Neural crest cell (in vitro differentiated cells): ENCODE results near the gene SP2. TPM values are rescaled to one million over a fixed set of nuclear protein-coding genes. Genes with fewer than 3 reads are reported as not detected.

Experiments
- DNase-seq: peaks from one replicate; pipeline ENCODE4 v3.0.0; 2021; ENCODE audit warnings: low read depth, mixed read lengths, low spot score
- H3K27ac Mint-ChIP-seq: one replicate; pipeline ENCODE4 v1.8.0; 2021; ENCODE audit warnings: mild to moderate bottlenecking, mixed read lengths; ENCODE audit not compliant: unreplicated experiment
- H3K27me3 Mint-ChIP-seq: 2 replicates; pipeline ENCODE4 v1.8.0; 2021; ENCODE audit warnings: low read depth, mild to moderate bottlenecking, mixed read lengths
- H3K36me3 Mint-ChIP-seq: 2 replicates; pipeline ENCODE4 v1.8.0; 2021; ENCODE audit warnings: low read depth, mild to moderate bottlenecking, mixed read lengths
- H3K4me1 Mint-ChIP-seq: 2 replicates; pipeline ENCODE4 v1.8.0; 2021; ENCODE audit warnings: mixed read lengths
- H3K4me3 Mint-ChIP-seq: one replicate; pipeline ENCODE4 v1.8.0; 2021; ENCODE audit warnings: mild to moderate bottlenecking, mixed read lengths
- H3K9me3 Mint-ChIP-seq: 2 replicates; pipeline ENCODE4 v1.8.0; 2021; ENCODE audit warnings: mixed read lengths
- total RNA-seq: library from RNA; stranded (reverse); gene quantifications from 2 replicates; pipeline ENCODE4 v1.2.1, GENCODE V29; 2021
- TF ChIP-seq, protein P1 (sequence below): fragments of 200-600 bp; sonication (generic); conservative IDR thresholded peaks from 2 replicates; pipeline ENCODE4 v1.5.0; 2021; ENCODE audit warnings: antibody characterized with exemption, mild to moderate bottlenecking

SP2 gene
- total RNA-seq, 1 donor from 2014 or later: 22.4 TPM

DNA sequence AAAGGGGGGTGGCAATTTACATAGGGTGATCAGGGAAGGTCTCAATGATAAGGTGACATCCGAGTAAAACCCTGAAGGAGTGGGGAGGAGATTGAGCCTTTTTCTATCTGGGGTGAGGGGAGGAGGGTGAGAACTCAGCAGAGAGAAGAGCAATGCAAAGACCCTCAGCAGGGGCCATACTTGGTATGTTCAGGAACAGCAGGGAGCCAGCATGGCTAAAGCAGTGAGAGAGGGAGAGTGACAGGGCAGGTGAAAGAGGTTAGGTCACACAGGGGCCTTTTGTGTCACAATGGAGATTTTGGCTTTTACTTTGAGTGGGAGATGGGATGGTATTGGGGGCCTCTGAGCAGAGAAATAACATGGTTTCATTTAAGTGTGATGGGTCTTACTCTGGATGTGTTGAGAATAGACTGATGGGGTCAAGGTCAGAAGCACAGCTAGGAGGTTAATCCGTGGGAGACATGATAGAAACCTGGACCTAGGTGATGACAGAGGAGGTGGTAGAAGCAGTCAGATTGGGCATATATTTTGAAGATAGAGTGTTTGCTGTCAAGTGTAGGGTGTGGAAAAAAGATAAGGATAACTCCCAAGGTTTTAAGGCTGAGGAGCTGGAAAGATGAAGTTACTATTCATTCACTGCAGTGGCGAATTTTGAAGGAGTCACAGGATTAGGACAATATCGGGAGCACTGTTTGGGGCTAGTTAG lies 6.2 kb downstream of the SP2 start:
- no peaks in the 10 kb centered on the region for H3K9me3 Mint-ChIP-seq
- H3K27me3 Mint-ChIP-seq: no peaks in the 10 kb centered on the region
- peak overlapping the region; percentile 35 for H3K27ac Mint-ChIP-seq
- peaks cover 25% of the 10 kb centered on the region for H3K4me1 Mint-ChIP-seq
- TF ChIP-seq, protein P1, sequence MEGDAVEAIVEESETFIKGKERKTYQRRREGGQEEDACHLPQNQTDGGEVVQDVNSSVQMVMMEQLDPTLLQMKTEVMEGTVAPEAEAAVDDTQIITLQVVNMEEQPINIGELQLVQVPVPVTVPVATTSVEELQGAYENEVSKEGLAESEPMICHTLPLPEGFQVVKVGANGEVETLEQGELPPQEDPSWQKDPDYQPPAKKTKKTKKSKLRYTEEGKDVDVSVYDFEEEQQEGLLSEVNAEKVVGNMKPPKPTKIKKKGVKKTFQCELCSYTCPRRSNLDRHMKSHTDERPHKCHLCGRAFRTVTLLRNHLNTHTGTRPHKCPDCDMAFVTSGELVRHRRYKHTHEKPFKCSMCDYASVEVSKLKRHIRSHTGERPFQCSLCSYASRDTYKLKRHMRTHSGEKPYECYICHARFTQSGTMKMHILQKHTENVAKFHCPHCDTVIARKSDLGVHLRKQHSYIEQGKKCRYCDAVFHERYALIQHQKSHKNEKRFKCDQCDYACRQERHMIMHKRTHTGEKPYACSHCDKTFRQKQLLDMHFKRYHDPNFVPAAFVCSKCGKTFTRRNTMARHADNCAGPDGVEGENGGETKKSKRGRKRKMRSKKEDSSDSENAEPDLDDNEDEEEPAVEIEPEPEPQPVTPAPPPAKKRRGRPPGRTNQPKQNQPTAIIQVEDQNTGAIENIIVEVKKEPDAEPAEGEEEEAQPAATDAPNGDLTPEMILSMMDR: no peak
- peaks cover 9% of the 10 kb centered on the region for H3K36me3 Mint-ChIP-seq
- DNase-seq: no peak
- no peak overlapping the region for H3K4me3 Mint-ChIP-seq

DNA sequence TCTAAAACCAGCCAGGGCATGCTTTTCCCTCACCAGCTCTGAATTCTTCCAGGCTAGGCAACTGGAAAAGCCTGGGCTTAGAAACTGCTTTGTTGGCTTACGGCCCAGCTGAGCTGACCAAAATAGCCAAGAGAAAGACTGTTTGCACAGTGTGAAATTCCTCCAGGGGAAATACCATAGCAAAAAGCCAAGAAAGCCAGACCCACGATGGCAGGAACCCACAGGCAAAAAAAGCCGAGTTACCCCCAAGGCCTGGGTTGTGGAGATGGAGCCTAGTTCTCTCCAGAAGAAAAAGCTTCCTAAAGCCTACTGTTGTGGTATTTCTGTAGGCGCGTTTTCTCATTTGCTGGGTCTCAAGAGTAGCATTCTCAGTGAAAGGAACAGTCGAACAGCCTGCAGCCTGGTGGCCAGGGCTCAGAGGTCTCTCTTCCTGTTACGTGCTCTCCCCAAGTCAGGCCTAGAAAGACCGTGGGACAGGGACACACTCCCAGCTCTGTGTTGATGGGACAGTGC lies 9.2 kb downstream of the SP2 start:
- H3K27me3 Mint-ChIP-seq: no peaks in the 10 kb centered on the region
- H3K27ac Mint-ChIP-seq: no peak overlapping the region
- peaks cover 7% of the 10 kb centered on the region for H3K36me3 Mint-ChIP-seq
- H3K9me3 Mint-ChIP-seq: no peaks in the 10 kb centered on the region
- no peak overlapping the region for H3K4me3 Mint-ChIP-seq
- TF ChIP-seq, protein P1: no peak
- peaks cover 12% of the 10 kb centered on the region for H3K4me1 Mint-ChIP-seq
- DNase-seq: no peak

DNA sequence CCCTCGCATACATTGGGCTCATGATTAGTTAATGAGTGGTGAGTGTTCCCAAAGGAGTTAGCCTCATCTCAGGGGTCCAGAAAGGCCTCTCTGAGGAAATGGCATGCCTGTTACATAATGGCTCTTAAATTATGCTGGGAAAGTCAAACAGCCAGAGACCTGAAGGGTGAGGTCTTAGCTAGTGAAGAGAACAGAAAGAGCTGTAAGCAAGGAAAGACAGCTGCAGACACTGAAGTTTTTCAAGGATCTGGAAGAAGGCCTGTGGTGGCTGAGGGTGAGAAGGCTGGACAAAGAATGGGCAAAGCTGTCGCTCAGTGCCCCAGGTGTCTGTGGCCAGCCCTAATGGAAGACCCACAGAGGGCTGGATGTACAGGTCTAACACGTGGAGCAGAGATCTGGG lies 10.4 kb downstream of the SP2 start:
- Mint-ChIP-seq H3K27ac (no peak overlapping the region), H3K9me3 (no peaks in the 10 kb centered on the region), H3K4me3 (no peak overlapping the region), H3K36me3 (peaks cover 7% of the 10 kb centered on the region), H3K27me3 (no peaks in the 10 kb centered on the region), H3K4me1 (peaks cover 11% of the 10 kb centered on the region)
- TF ChIP-seq, protein P1: no peak
- no peak for DNase-seq

DNA sequence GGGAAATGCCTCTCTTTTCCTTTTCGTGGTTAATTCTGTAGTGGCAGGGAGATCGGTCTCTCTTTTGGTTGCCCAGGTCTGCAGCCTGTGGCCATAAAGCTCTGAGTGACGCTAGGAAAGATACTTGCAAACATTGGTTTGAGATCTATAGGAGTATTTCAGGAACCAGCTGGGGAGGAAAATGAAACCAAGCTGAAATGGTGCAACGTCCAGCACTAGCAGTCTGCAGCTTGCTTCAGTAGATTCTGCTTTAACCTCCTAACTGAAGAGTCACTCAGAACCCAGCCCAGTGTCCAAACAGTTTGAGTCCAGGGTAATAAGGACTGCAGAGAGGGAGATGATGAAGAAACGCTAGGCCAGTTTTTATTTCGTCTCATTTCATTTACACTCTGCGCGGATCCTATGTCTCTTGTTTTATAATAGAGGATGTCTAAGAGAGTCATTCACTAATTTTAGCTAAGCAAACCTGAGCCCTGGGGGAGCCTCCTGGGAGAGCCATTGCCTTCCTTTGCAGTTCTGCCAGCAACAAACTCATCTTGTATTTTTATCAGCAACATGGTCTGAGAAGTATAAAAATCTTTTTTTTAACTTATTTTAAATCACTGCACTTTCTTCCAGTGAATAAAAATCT lies 12.0 kb downstream of the SP2 start:
- no peak overlapping the region for H3K27ac Mint-ChIP-seq
- TF ChIP-seq, protein P1: no peak
- DNase-seq: no peak
- peaks cover 4% of the 10 kb centered on the region for H3K36me3 Mint-ChIP-seq
- no peaks in the 10 kb centered on the region for H3K27me3 Mint-ChIP-seq
- no peaks in the 10 kb centered on the region for H3K4me1 Mint-ChIP-seq
- no peak overlapping the region for H3K4me3 Mint-ChIP-seq
- no peaks in the 10 kb centered on the region for H3K9me3 Mint-ChIP-seq

DNA sequence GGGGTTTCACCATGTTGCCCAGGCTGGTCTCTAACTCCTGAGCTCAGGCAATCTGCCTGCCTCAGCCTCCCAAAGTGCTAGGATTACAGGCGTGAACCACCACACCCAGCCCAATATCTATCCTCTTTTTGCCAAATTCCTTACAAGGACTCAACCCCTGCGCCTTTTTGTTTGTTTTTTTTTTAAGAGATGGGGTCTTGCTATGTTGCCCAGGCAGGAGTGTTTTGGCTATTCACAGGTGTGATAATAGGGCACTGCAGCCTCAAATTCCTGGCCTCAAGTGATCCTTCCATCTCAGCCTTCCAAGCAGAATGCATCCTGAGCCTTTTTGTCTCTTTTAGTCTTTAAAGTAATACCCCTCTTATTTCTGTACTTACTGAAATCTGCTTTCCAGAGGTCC lies 17.0 kb downstream of the SP2 start:
- H3K36me3 Mint-ChIP-seq: no peaks in the 10 kb centered on the region
- TF ChIP-seq, protein P1: no peak
- no peak overlapping the region for H3K4me3 Mint-ChIP-seq
- no peaks in the 10 kb centered on the region for H3K9me3 Mint-ChIP-seq
- no peaks in the 10 kb centered on the region for H3K4me1 Mint-ChIP-seq
- DNase-seq: no peak
- H3K27me3 Mint-ChIP-seq: no peaks in the 10 kb centered on the region
- no peak overlapping the region for H3K27ac Mint-ChIP-seq
